IMR-90 (cell line): Measurements from ENCODE around the gene CHRNB4. TPM values are rescaled to one million over a fixed set of nuclear protein-coding genes. Genes with fewer than 3 reads are reported as not detected.

Experiments
- ATAC-seq: fragments of 200-7000 bp; cut with Tn5 transposase; 2 replicates; pipeline ENCODE4 v1.9.1; 2020; ENCODE audit warnings: low read depth, mild to moderate bottlenecking, moderate library complexity
- BruUV-seq: library from RNA; stranded (reverse); fragments of 400-500 nt; replicated peaks from 2 replicates; lab custom pipeline; 2021; lab: Mats Ljungman, UMichigan
- CTCF ChIA-PET: fragments of 300-600 bp; formaldehyde crosslinking; extraction: SDS; loops from one replicate; lab custom pipeline; 2021; ENCODE audit warnings: antibody characterized with exemption; lab: Yijun Ruan, JAX
- POLR2A ChIA-PET: fragments of 300-600 bp; sonication (Branson Sonifier 250); formaldehyde crosslinking; loops from one replicate; lab custom pipeline; 2022; ENCODE audit warnings: antibody characterized with exemption; ENCODE audit not compliant: unreplicated experiment; lab: Charles Lee
- DNase-seq: peaks from one replicate; pipeline ENCODE4 v3.0.0; 2013
- H2AFZ ChIP-seq: replicated peaks from 2 replicates; pipeline ENCODE3; 2013; ENCODE audit warnings: low read length, mild to moderate bottlenecking; ENCODE audit not compliant: poor library complexity
- H2AK5ac ChIP-seq: 2 replicates; pipeline ENCODE4 v1.6.1; 2013; ENCODE audit warnings: low read depth, low read length, inconsistent platforms
- H2AK9ac ChIP-seq: replicated peaks from 2 replicates; pipeline ENCODE3; 2013; ENCODE audit warnings: mild to moderate bottlenecking, low read depth, low read length, moderate library complexity; ENCODE audit not compliant: poor library complexity
- H2BK120ac ChIP-seq: 2 replicates; pipeline ENCODE4 v1.6.1; 2013; ENCODE audit warnings: low read depth, low read length, inconsistent platforms
- H2BK15ac ChIP-seq: 3 replicates; pipeline ENCODE4 v1.6.1; 2013; ENCODE audit warnings: low read depth, low read length, inconsistent platforms
- H2BK20ac ChIP-seq: 2 replicates; pipeline ENCODE4 v1.6.1; 2013; ENCODE audit warnings: low read depth, mild to moderate bottlenecking, inconsistent platforms, low read length, moderate library complexity
- H2BK5ac ChIP-seq: 2 replicates; pipeline ENCODE4 v1.6.1; 2013; ENCODE audit warnings: mild to moderate bottlenecking, low read depth, low read length, inconsistent platforms; ENCODE audit not compliant: poor library complexity, severe bottlenecking
- H3K14ac ChIP-seq: replicated peaks from 2 replicates; pipeline ENCODE4 v1.6.1; 2013; ENCODE audit warnings: low read depth, low read length, inconsistent platforms
- H3K18ac ChIP-seq: 2 replicates; pipeline ENCODE4 v1.6.1; 2013; ENCODE audit warnings: low read depth, low read length, control low read depth
- H3K23ac ChIP-seq: 2 replicates; pipeline ENCODE4 v1.6.1; 2013; ENCODE audit warnings: low read depth, low read length, inconsistent platforms
- H3K27ac ChIP-seq: 2 replicates; pipeline ENCODE4 v1.5.1; 2013; ENCODE audit warnings: mild to moderate bottlenecking, control low read depth, low read length; ENCODE audit not compliant: insufficient read depth
- H3K27me3 ChIP-seq: 2 replicates; pipeline ENCODE4 v1.6.1; 2013; ENCODE audit warnings: low read length; ENCODE audit not compliant: control insufficient read depth, insufficient read depth
- H3K36me3 ChIP-seq: 2 replicates; pipeline ENCODE4 v1.6.1; 2013; ENCODE audit warnings: low read length, mixed read lengths; ENCODE audit not compliant: control insufficient read depth, insufficient read depth
- H3K4ac ChIP-seq: 2 replicates; pipeline ENCODE4 v1.6.1; 2013; ENCODE audit warnings: low read depth, low read length, inconsistent platforms
- H3K4me1 ChIP-seq: 2 replicates; pipeline ENCODE4 v1.6.1; 2013; ENCODE audit warnings: low read length, mixed read lengths; ENCODE audit not compliant: control insufficient read depth, insufficient read depth
- H3K4me2 ChIP-seq: 2 replicates; pipeline ENCODE4 v1.6.1; 2013; ENCODE audit warnings: low read depth, mild to moderate bottlenecking, control low read depth, low read length, moderate library complexity
- H3K4me3 ChIP-seq: 2 replicates; pipeline ENCODE4 v1.5.1; 2013; ENCODE audit warnings: low read depth, mild to moderate bottlenecking, control low read depth, low read length, moderate library complexity; ENCODE audit not compliant: insufficient read depth
- H3K56ac ChIP-seq: 2 replicates; pipeline ENCODE4 v1.6.1; 2013; ENCODE audit warnings: low read length, inconsistent platforms; ENCODE audit not compliant: insufficient read depth; ENCODE audit errors: extremely low read depth
- H3K79me1 ChIP-seq, 2 experiments: 2 replicates each; pipeline ENCODE4 v1.6.1; 2013; ENCODE audit warnings: low read length in 2 of 2, inconsistent platforms in 1 of 2, low read depth in 1 of 2
- H3K9ac ChIP-seq: 2 replicates; pipeline ENCODE4 v1.6.1; 2013; ENCODE audit warnings: low read depth, low read length, control low read depth
- H3K9me1 ChIP-seq: 2 replicates; pipeline ENCODE4 v1.6.1; 2013; ENCODE audit warnings: low read length, inconsistent platforms; ENCODE audit not compliant: insufficient read depth
- H3K9me3 ChIP-seq: 2 replicates; pipeline ENCODE4 v1.6.1; 2013; ENCODE audit warnings: low read length; ENCODE audit not compliant: control insufficient read depth, insufficient read depth
- H4K20me1 ChIP-seq: 2 replicates; pipeline ENCODE4 v1.6.1; 2013; ENCODE audit warnings: low read length, inconsistent platforms; ENCODE audit not compliant: insufficient read depth
- H4K5ac ChIP-seq: 2 replicates; pipeline ENCODE4 v1.6.1; 2013; ENCODE audit warnings: mild to moderate bottlenecking, low read depth, low read length, control low read depth
- H4K8ac ChIP-seq, 2 experiments: 2 replicates each; pipeline ENCODE4 v1.6.1; 2013; ENCODE audit warnings: low read depth in 2 of 2, low read length in 2 of 2, control low read depth in 1 of 2, inconsistent platforms in 1 of 2
- H4K91ac ChIP-seq: 2 replicates; pipeline ENCODE4 v1.6.1; 2013; ENCODE audit warnings: low read depth, low read length, inconsistent platforms; ENCODE audit not compliant: insufficient read depth
- BHLHE40 ChIP-seq: fragments of 150-350 bp; IDR thresholded peaks from 2 replicates; pipeline ENCODE4 v1.6.1; 2016; ENCODE audit warnings: mild to moderate bottlenecking, low read depth, low read length
- CEBPB ChIP-seq: IDR thresholded peaks from 2 replicates; pipeline ENCODE4 v1.6.1; 2012; ENCODE audit warnings: low read depth, low read length, improper control_type of control experiment
- CHD1 ChIP-seq: IDR thresholded peaks from 2 replicates; pipeline ENCODE4 v1.6.1; 2012; ENCODE audit warnings: low read depth, low read length, improper control_type of control experiment
- FOS ChIP-seq: fragments of 150-350 bp; IDR thresholded peaks from 2 replicates; pipeline ENCODE4 v1.6.1; 2016; ENCODE audit warnings: low read depth, low read length
- MAFK ChIP-seq: IDR thresholded peaks from 2 replicates; pipeline ENCODE4 v1.6.1; 2012; ENCODE audit warnings: low read depth, low read length, improper control_type of control experiment
- MAZ ChIP-seq: IDR thresholded peaks from 2 replicates; pipeline ENCODE4 v1.6.1; 2012; ENCODE audit warnings: low read depth, mild to moderate bottlenecking, low read length, improper control_type of control experiment, moderate library complexity, borderline replicate concordance
- MXI1 ChIP-seq: IDR thresholded peaks from 2 replicates; pipeline ENCODE4 v1.6.1; 2012; ENCODE audit warnings: low read depth, mild to moderate bottlenecking, low read length, moderate library complexity, borderline replicate concordance
- NFE2L2 ChIP-seq: fragments of 150-350 bp; IDR thresholded peaks from 2 replicates; pipeline ENCODE4 v1.6.1; 2016; ENCODE audit warnings: low read depth, mild to moderate bottlenecking, low read length
- POLR2A ChIP-seq: IDR thresholded peaks from 2 replicates; pipeline ENCODE4 v1.6.1; 2012; ENCODE audit warnings: mild to moderate bottlenecking, low read depth, low read length
- RAD21 ChIP-seq: IDR thresholded peaks from 2 replicates; pipeline ENCODE4 v1.6.1; 2012; ENCODE audit warnings: low read length, improper control_type of control experiment
- RCOR1 ChIP-seq: IDR thresholded peaks from 2 replicates; pipeline ENCODE4 v1.6.1; 2012; ENCODE audit warnings: mild to moderate bottlenecking, low read length, improper control_type of control experiment; ENCODE audit not compliant: insufficient replicate concordance
- RFX5 ChIP-seq: IDR thresholded peaks from 2 replicates; pipeline ENCODE4 v1.8.0; 2012; ENCODE audit warnings: low read depth, mild to moderate bottlenecking, low read length, moderate library complexity
- SMC3 ChIP-seq: fragments of 150-350 bp; IDR thresholded peaks from 2 replicates; pipeline ENCODE4 v1.6.1; 2016; ENCODE audit warnings: low read depth, mild to moderate bottlenecking, antibody characterized with exemption, low read length, moderate library complexity
- WGBS, 2 experiments: methylation state at CpG; one replicate each; pipeline versions ENCODE4 v1.1.5 to v1.1.7; 2013; ENCODE audit warnings: missing lambda C conversion rate in 2 of 2; ENCODE audit not compliant: insufficient read length in 1 of 2; ENCODE audit errors: extremely low coverage in 2 of 2; 5-methylcytosine and 5-hydroxymethylcytosine counted together
- dilution Hi-C: fragments of 300-500 bp; cut with HindIII; formaldehyde crosslinking; loops from one replicate; pipeline ENCODE4 v1.14.3; 2018; ENCODE audit warnings: low sequenced_read_pairs; ENCODE audit not compliant: unreplicated experiment
- in situ Hi-C: fragments of 300-500 bp; cut with MboI; formaldehyde crosslinking; loops from 3 replicates; pipeline ENCODE4 v1.14.3; 2019; ENCODE audit warnings: low sequenced_read_pairs, inconsistent platforms, mixed read lengths
- intact Hi-C: fragments of 100-400 bp; cut with micrococcal nuclease; formaldehyde crosslinking; loops from 2 replicates; pipeline ENCODE4 v1.10.0; 2022
- polyA plus RNA-seq, 3 experiments: library from polyadenylated mRNA; depleted of rRNA; stranded (reverse); fragments of >200 nt; gene quantifications; 2 replicates each; pipeline ENCODE4 v1.2.3, GENCODE V29; 2012; ENCODE audit warnings: low replicate concordance in 1 of 3
- total RNA-seq: library from RNA; depleted of rRNA; stranded (reverse); fragments of >200 nt; gene quantifications from 2 replicates; pipeline ENCODE4 v1.2.3, GENCODE V29; 2012
- TF ChIP-seq, protein P1 (sequence below): fragments of 150-350 bp; IDR thresholded peaks from 2 replicates; pipeline ENCODE4 v1.6.1; 2016; ENCODE audit warnings: low read depth, mild to moderate bottlenecking, low read length, moderate library complexity, borderline replicate concordance
- TF ChIP-seq, protein P2 (sequence below): conservative IDR thresholded peaks from 2 replicates; pipeline ENCODE4 v1.5.1; 2012; ENCODE audit warnings: mild to moderate bottlenecking, low read depth, low read length, improper control_type of control experiment
- TF ChIP-seq, protein P3 (sequence below): fragments of 150-350 bp; IDR thresholded peaks from 2 replicates; pipeline ENCODE4 v1.6.1; 2017; ENCODE audit warnings: mild to moderate bottlenecking, antibody characterized with exemption, low read length, low read depth

CHRNB4 gene
- total and polyA plus RNA-seq, 2 of the 4 experiments (the other 2 are of a cell fraction): not detected

DNA sequence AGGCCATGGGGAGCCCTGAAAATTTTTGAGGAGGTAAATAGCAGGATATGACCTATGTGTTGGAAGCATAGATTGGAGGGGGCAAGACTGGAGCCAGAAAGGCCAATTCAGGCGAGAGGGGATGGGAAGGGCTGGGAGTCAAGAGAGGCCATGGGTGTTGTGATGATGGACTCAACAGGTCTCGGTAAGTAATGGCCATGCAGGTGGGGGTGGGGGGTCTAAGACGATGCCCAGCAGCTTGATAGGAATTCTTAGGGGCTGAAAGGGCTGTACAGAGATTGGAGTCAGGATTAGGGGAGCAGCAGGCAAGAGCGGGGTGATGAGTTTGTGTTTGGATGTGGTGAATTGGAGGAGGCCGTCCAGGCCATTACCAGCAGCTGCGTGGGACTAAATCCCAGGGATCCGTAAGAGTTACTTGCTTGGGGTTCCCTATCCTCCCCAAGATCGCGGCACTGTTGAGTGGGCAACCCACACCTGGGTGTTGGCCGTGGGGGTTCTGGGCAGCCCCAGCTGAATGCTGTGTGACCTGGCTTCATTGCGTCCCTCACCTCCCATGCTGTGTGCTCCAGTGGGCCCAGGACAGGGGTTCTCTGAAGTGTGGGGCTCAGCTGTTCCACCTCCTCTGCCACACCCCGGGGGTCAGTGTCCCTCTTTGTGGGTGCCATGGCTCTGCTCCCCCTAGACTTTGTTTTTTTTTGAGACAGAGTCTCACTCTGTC is 41.8 kb upstream of the CHRNB4 start:
- Histone ChIP-seq H2AFZ (no peak overlapping the region), H3K4ac (no peak overlapping the region), H3K27me3 (peaks cover 34% of the 10 kb centered on the region), H2BK120ac (no peak overlapping the region), H3K23ac (no peak overlapping the region), H3K36me3 (no peaks in the 10 kb centered on the region), H3K14ac (no peak overlapping the region), H4K8ac (no peak overlapping the region), H4K91ac (no peak overlapping the region), H3K9me3 (no peaks in the 10 kb centered on the region), H3K56ac (no peak overlapping the region), H2AK9ac (no peak overlapping the region), H2BK15ac (no peak overlapping the region), H3K4me3 (no peak overlapping the region), H3K18ac (no peak overlapping the region), H2BK20ac (no peak overlapping the region), H4K20me1 (no peaks in the 10 kb centered on the region), H2AK5ac (no peak overlapping the region), H3K27ac (no peak overlapping the region), H2BK5ac (no peak overlapping the region), H4K5ac (no peak overlapping the region), H3K79me1 (no peaks in the 10 kb centered on the region), H3K9me1 (no peaks in the 10 kb centered on the region), H3K9ac (no peak overlapping the region), H3K4me2 (no peak overlapping the region), H3K4me1 (no peaks in the 10 kb centered on the region)
- ChIA-PET POLR2A (no interaction called here), CTCF (no interaction called here)
- in situ Hi-C loops: no loop called here
- intact Hi-C loops: no loop called here
- BruUV-seq: no TSS peak
- DNase-seq (no peak), ATAC-seq (no peak)
- dilution Hi-C loops: no loop called here
- 40% methylated on average over 3 of the region's 12 CpGs; no CpG with 5 or more reads in 1 of the 2 experiments for WGBS, 2 experiments
- TF ChIP-seq MXI1: no peak
- TF ChIP-seq, protein P1, sequence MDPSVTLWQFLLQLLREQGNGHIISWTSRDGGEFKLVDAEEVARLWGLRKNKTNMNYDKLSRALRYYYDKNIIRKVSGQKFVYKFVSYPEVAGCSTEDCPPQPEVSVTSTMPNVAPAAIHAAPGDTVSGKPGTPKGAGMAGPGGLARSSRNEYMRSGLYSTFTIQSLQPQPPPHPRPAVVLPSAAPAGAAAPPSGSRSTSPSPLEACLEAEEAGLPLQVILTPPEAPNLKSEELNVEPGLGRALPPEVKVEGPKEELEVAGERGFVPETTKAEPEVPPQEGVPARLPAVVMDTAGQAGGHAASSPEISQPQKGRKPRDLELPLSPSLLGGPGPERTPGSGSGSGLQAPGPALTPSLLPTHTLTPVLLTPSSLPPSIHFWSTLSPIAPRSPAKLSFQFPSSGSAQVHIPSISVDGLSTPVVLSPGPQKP: no peak
- TF ChIP-seq NFE2L2: no peak
- no peak for TF ChIP-seq RFX5
- TF ChIP-seq CEBPB: no peak
- TF ChIP-seq, protein P2, sequence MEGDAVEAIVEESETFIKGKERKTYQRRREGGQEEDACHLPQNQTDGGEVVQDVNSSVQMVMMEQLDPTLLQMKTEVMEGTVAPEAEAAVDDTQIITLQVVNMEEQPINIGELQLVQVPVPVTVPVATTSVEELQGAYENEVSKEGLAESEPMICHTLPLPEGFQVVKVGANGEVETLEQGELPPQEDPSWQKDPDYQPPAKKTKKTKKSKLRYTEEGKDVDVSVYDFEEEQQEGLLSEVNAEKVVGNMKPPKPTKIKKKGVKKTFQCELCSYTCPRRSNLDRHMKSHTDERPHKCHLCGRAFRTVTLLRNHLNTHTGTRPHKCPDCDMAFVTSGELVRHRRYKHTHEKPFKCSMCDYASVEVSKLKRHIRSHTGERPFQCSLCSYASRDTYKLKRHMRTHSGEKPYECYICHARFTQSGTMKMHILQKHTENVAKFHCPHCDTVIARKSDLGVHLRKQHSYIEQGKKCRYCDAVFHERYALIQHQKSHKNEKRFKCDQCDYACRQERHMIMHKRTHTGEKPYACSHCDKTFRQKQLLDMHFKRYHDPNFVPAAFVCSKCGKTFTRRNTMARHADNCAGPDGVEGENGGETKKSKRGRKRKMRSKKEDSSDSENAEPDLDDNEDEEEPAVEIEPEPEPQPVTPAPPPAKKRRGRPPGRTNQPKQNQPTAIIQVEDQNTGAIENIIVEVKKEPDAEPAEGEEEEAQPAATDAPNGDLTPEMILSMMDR: no peak
- TF ChIP-seq FOS: no peak
- no peak for TF ChIP-seq RCOR1
- TF ChIP-seq, protein P3, sequence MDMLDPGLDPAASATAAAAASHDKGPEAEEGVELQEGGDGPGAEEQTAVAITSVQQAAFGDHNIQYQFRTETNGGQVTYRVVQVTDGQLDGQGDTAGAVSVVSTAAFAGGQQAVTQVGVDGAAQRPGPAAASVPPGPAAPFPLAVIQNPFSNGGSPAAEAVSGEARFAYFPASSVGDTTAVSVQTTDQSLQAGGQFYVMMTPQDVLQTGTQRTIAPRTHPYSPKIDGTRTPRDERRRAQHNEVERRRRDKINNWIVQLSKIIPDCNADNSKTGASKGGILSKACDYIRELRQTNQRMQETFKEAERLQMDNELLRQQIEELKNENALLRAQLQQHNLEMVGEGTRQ: no peak
- no peak for TF ChIP-seq POLR2A
- TF ChIP-seq RAD21: no peak
- no peak for TF ChIP-seq CHD1
- TF ChIP-seq BHLHE40: no peak
- no peak for TF ChIP-seq SMC3
- no peak for TF ChIP-seq MAZ
- TF ChIP-seq MAFK: no peak
